ENCODE data around the gene CCDC167. TPM values are rescaled to one million over a fixed set of nuclear protein-coding genes. Genes with fewer than 3 reads are reported as not detected.

CCDC167 gene
- polyA plus RNA-seq, 1 donor from 2014 or later: 207 TPM

DNA sequence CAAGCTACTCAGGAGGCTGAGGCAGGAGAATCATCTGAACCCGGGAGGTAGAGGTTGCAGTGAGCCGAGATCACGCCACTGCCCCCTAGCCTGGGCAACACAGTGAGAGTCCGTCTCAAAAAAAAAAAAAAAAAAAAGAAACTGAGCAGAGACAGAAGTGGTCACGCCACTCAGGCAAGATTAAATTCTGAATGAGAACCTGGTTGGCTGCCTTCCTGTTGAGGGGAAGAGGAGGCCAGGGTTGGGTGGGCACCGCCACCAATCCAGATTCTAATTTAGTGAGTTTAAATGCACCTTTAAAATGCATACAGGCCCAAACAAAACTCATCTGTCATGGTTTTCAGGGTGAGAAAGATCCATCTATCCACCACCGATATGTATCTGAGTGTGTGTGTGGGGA, 23.7 kb upstream of the CCDC167 start:
- TF ChIP-seq TAF1 (IDR thresholded peaks at IDR 0.05; ENCODE audit: low read depth): no peak
- TF ChIP-seq MXI1 (conservative IDR thresholded peaks at IDR 0.05; ENCODE audit: poor library complexity, severe bottlenecking): no peak
- TF ChIP-seq POLR2AphosphoS5 (IDR thresholded peaks at IDR 0.05): no peak
- TF ChIP-seq CTCF (IDR thresholded peaks at IDR 0.05; ENCODE audit: poor library complexity, severe bottlenecking): no peak
- TF ChIP-seq, protein P1, sequence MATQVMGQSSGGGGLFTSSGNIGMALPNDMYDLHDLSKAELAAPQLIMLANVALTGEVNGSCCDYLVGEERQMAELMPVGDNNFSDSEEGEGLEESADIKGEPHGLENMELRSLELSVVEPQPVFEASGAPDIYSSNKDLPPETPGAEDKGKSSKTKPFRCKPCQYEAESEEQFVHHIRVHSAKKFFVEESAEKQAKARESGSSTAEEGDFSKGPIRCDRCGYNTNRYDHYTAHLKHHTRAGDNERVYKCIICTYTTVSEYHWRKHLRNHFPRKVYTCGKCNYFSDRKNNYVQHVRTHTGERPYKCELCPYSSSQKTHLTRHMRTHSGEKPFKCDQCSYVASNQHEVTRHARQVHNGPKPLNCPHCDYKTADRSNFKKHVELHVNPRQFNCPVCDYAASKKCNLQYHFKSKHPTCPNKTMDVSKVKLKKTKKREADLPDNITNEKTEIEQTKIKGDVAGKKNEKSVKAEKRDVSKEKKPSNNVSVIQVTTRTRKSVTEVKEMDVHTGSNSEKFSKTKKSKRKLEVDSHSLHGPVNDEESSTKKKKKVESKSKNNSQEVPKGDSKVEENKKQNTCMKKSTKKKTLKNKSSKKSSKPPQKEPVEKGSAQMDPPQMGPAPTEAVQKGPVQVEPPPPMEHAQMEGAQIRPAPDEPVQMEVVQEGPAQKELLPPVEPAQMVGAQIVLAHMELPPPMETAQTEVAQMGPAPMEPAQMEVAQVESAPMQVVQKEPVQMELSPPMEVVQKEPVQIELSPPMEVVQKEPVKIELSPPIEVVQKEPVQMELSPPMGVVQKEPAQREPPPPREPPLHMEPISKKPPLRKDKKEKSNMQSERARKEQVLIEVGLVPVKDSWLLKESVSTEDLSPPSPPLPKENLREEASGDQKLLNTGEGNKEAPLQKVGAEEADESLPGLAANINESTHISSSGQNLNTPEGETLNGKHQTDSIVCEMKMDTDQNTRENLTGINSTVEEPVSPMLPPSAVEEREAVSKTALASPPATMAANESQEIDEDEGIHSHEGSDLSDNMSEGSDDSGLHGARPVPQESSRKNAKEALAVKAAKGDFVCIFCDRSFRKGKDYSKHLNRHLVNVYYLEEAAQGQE (IDR thresholded peaks at IDR 0.05; ENCODE audit: borderline replicate concordance): no peak
- no peak for TF ChIP-seq RAD21 (conservative IDR thresholded peaks at IDR 0.05)
- Histone ChIP-seq H3K9ac (ENCODE audit: low read length) (no peak overlapping the region), H2AFZ (ENCODE audit: low read depth, low read length) (no peak overlapping the region), H3K4me3 (ENCODE audit: low read length) (no peak overlapping the region), H3F3A (ENCODE audit: insufficient read depth, low read length, poor library complexity, severe bottlenecking) (no peaks in the 10 kb centered on the region), H3K36me3 (ENCODE audit: insufficient read depth, low read length) (no peaks in the 10 kb centered on the region), H4K20me1 (ENCODE audit: insufficient read depth) (no peaks in the 10 kb centered on the region), H3K9me2 (ENCODE audit: insufficient read depth, low read length) (no peaks in the 10 kb centered on the region), H3K27me3 (ENCODE audit: insufficient read depth, low read depth, low read length) (no peaks in the 10 kb centered on the region), H3K79me2 (replicated peaks; ENCODE audit: insufficient read depth, low read length) (no peaks in the 10 kb centered on the region), H3K4me2 (ENCODE audit: low read length) (no peak overlapping the region), H3K9me3 (ENCODE audit: low read length) (no peaks in the 10 kb centered on the region), H3K27ac (ENCODE audit: low read length) (no peak overlapping the region)

DNA sequence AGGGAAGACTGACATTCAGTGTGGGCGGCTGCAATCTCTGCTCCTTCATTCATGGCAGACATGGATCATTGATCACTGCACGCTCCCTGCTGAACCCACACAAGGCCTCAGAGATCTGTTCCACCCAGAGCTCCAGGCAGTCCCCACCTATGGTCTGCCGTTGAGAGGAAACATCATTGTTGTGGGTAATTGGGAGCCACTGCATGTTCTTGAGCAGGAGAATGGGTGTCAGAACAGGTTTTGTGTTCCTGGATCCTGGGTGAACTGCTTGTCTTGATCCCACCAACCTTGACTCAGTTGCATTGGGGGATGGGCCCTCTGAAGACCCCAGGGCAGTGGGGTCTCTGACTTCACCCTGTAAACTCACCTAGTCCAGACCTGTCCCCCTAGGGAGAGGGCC, 23.1 kb upstream of the CCDC167 start:
- H3K79me2 ChIP-seq (replicated peaks; ENCODE audit: insufficient read depth, low read length): no peaks in the 10 kb centered on the region
- no peak overlapping the region for H3K4me2 ChIP-seq (ENCODE audit: low read length)
- H3K36me3 ChIP-seq (ENCODE audit: insufficient read depth, low read length): no peaks in the 10 kb centered on the region
- H4K20me1 ChIP-seq (ENCODE audit: insufficient read depth): no peaks in the 10 kb centered on the region
- no peak overlapping the region for H2AFZ ChIP-seq (ENCODE audit: low read depth, low read length)
- H3F3A ChIP-seq (ENCODE audit: insufficient read depth, low read length, poor library complexity, severe bottlenecking): no peaks in the 10 kb centered on the region
- TF ChIP-seq SMC3 (conservative IDR thresholded peaks at IDR 0.05; ENCODE audit: poor library complexity) (no peak), POLR2AphosphoS5 (IDR thresholded peaks at IDR 0.05) (no peak), EZH2 (IDR thresholded peaks at IDR 0.05; ENCODE audit: borderline replicate concordance, insufficient read depth, low read length, poor library complexity, severe bottlenecking) (no peak), TAF1 (IDR thresholded peaks at IDR 0.05; ENCODE audit: low read depth) (no peak), EP300 (conservative IDR thresholded peaks at IDR 0.05; ENCODE audit: poor library complexity, severe bottlenecking) (no peak), CTCF (IDR thresholded peaks at IDR 0.05; ENCODE audit: poor library complexity, severe bottlenecking) (no peak), MXI1 (conservative IDR thresholded peaks at IDR 0.05; ENCODE audit: poor library complexity, severe bottlenecking) (no peak), RAD21 (conservative IDR thresholded peaks at IDR 0.05) (no peak)
- TF ChIP-seq, protein P1 (IDR thresholded peaks at IDR 0.05; ENCODE audit: borderline replicate concordance): no peak
- no peak overlapping the region for H3K9ac ChIP-seq (ENCODE audit: low read length)
- no peaks in the 10 kb centered on the region for H3K9me2 ChIP-seq (ENCODE audit: insufficient read depth, low read length)
- no peaks in the 10 kb centered on the region for H3K27me3 ChIP-seq (ENCODE audit: insufficient read depth, low read depth, low read length)
- no peak overlapping the region for H3K27ac ChIP-seq (ENCODE audit: low read length)
- no peaks in the 10 kb centered on the region for H3K9me3 ChIP-seq (ENCODE audit: low read length)
- no peak overlapping the region for H3K4me3 ChIP-seq (ENCODE audit: low read length)

Data from neural cell (in vitro differentiated cells).